ENCODE data around the gene STAT2.
A peak's percentile ranks its signal among the peaks of the same experiment; 100 is the strongest.
"Not testable (repeated sequence)": the region's sequence is repeated elsewhere in the genome, so short reads cannot be mapped to it uniquely, and the experiment has no call there.

STAT2 gene

DNA sequence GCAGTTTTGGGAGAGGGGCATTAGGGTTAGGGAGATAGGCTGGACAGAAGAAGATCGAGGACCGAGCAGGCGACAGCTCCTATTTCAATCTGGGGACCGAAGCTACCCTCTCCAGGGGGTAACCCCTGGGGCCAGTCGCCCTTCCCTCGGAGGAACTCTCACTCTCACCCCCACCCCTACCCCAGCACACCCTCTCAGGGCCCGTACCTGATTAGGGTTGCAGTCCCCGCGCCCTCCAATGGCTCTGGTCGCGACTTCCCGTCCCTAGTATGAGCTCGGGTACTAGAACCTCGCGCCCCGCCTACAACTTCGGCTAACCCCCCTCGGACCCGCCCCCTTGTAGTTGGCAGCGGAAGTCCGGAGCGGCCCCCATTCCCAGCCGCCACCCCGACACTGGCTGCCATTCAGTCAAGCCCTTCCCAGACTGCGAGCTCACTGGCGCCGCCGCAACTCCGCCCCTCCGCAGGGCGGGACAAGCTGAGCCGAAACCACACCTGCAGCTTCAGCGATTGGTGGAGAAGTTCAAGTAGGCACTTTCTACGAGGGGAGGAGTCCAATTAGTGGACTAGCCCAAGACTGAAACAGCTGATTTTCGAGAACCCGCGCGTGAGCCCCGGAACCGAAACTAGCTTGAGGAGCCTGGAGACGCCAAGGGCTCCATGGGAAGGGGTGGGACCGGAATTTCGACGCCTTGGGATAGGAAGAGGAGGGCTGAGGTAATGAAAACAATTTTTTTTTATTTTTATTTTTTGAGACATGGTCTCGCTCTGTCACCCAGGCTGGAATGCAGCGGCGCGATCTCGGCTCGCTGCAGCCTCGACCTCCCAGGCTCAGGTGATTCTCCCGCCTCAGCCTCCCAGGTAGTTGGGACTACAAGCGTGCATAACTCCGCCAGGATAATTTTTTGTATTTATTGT lies at the start of gene STAT2:
Gene STAT2 (minus strand): TSS at position 257 of the 917 bp plus-strand sequence. CDS start 3,536 bp downstream, outside the sequence.
- peak; percentile 99 for DNase-seq

DNA sequence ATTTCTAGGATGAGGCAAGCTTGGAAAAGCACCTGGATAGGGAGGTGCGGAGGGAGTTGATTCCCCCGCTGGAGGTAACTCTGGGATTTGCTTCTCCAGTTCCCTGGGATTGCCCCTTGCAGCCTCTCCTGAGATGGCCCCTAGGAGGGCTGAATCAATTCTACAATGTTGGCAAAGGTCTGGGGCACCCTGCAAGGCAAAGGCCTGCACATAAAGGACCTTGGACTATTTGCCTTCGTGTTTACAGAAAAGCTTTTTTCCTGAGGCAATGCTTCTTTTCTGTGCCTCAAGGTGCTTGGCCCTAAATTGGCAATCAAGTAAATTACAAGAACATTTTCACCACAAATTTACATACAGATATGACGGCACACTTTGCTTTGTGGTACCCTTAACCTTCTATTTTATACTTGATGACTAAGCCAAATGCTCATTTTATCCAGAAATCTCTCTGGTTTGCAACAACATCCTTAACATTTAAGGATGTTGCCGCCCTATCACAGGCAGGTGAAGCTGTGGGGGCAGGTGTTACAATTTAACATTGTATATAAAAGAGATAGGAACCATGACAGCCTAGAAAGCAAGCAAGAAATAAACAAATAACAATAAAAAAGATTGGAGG lies 49.0 kb upstream of the STAT2 start:
- DNase-seq: no peak

DNA sequence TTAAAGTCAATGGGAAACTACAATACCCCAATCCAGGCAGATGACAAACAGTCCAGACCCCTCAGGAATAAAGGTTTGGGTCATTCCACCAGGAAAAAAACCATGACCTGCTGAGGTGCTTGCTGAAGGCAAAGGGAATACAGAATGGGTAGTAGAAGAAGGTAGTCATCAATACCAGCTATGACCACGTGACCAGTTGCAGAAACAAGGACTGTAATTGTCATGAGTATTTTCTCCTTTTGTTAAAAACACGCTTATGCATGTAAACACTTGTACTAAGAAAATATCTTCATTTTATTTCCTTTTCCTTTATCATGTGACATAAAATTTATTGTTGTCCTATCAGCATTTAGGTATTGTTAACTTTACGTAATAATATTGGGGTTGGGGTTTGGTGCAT lies 44.3 kb upstream of the STAT2 start:
- DNase-seq: not testable (repeated sequence)

DNA sequence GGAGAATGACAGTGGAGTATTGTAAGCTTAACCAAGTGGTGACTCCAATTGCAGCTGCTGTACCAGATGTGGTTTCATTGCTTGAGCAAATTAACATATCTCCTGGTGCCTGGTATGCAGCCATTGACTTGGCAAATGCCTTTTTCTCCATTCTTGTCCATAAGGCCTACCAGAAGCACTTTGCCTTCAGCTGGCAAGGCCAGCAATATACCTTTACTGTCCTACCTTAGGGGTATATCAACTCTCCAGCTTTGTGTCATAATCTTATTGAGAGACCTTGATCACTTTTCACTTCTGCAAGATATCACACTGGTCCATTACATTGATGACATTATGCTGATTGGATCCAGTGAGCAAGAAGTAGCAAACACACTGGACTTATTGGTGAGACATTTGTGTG lies 41.7 kb upstream of the STAT2 start:
- not testable (repeated sequence) for DNase-seq

DNA sequence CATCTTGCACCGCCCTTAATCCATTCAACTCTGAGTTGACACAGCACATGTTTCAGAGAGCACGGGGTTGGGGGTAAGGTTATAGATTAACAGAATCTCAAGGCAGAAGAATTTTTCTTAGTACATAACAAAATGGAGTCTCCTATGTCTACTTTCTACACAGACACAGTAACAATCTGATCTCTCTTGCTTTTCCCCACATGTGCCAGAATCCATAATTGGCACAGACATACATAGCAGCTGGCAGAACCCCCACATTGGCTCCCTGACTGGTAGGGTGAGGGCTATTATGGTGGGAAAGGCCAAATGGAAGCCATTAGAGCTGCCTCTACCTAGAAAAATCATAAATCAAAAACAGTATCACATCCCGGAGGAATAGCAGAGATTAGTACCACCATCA lies 41.2 kb upstream of the STAT2 start:
- not testable (repeated sequence) for DNase-seq

DNA sequence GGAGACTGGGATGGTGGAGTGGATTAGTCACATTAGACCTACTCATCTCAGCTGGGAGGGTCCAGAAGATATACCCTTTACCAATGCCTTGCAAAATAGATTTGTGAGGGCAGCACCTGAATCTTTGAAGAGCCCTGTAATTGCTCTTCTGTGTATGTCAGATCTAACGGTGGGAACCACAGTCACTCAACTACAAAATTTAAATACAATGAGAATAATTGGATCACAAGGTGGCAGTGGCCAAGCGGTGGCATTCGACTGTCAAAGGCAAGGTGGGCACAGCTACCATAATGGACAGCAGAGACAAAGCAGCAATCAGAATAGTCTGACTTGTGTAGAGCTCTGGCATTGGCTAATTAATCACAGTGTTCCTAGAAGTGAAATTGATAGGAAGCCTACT lies 39.6 kb upstream of the STAT2 start:
- not testable (repeated sequence) for DNase-seq

DNA sequence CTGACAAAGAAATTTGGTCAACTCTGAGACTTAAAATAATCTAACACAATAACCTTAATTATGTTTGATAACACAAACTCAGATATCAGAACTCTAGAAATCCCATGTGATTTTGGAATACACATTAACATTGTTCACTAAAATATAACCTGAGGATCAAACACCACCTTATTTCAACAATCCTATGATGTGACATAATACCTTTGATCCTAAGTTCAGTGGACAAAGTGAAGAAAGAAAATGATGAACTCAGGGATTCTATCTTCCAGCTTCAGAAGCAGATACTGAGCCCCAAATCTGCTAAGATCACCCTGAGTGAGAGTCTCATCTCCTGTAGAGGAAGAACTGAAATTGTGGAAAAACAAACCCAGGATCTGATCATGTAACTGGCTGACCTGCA lies 38.4 kb upstream of the STAT2 start:
- no peak for DNase-seq

DNA sequence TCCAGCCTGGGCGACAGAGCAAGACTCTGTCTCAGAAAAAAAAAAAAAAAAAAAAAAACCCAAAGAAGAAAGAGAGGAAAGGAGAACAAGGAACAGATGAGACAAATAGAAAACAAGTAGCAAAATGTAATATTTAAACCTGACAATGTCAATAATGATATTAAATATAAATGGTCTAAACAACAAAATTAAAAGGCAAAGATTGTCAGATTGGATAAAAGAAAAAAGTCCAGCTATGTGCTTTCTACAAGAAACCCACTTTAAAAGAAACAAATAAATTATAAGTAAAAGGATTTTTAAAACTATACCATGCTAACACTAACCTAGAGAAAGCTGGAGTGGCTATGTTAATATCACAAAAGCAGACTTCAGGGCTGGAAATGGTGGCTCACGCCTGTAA lies 32.4 kb upstream of the STAT2 start:
- no peak for DNase-seq

DNA sequence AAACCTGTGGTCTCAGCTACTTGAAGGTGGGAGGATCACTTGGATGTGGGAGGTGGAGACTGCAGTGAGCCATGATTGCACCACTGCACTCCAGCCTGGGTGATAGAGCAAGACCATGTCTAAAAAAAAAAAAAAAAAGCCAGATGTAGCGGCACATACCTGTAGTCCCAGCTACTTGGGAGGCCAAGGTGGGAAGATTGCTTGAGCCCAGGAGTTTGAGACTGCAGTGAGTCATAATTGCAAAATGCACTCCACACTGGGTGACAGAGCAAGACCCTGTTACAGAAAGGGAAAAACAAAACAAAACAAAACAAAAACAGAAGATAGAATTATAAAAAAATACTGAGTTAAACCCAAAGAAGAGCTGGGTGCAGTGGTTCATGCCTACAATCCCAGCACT lies 31.8 kb upstream of the STAT2 start:
- no peak for DNase-seq

DNA sequence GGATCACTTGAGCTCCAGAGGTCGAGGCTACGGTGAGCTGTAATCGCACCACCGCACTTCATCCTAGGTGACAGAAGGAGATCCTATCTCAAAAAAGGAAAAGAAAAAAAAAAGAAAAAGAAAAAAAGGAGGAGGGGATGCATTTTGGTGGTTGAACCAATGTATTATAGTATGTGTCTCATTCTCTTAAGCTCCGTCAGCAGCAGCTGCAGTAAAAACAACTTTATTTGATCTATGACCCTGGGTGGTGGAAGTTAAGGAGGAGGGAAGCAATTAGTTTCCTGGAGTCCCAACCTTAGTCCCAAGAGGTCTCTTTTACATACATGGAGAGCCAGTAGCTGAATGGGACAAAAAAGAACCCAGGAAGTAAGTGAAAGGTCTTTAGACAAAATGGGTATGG lies 29.5 kb upstream of the STAT2 start:
- DNase-seq: no peak

DNA sequence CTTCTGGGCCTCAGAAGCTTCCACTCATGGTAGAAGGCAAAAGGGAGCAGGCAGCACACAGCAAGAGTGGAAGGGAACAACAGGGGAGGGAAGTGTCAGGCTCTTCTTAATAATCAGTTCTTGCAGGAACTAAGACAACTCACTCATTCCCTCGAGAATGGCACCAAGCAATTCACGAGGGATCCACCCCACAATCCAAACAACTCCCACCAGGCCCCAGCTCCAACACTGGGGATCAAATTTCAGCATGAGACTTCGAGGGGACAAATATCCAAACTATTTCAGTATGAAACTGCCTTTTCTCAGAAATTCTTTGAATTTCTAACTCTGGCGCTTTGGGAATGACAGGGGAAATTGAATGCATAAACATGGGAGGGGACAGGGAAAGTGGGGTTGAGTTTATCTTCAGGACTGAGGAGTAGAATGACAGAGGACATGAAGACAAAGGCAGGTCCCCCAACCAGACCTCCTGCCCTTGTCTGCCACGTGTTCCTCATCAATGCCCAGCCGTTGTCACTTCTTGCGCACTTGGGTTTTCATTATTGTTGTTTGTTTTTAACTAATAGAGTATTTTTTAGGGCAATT lies 27.3 kb upstream of the STAT2 start:
- DNase-seq: no peak

DNA sequence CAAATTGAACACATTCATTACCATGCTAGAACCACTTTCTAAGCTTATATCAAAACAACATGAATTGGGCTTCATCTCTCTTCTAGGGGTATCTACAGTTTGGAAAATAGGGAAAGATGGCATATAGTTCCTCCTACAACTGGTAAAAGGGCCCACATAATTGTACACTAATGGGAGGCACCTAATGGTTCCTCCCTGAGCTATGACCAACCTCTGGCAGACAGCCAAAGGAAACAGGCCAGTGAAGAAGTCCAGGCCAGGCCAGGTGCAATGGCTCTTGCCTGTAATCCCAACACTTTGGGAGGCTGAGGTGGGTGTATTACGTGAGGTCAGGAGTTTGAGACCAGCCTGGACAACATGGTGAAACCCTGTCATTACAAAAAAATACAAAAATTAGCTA lies 26.0 kb upstream of the STAT2 start:
- no peak for DNase-seq

DNA sequence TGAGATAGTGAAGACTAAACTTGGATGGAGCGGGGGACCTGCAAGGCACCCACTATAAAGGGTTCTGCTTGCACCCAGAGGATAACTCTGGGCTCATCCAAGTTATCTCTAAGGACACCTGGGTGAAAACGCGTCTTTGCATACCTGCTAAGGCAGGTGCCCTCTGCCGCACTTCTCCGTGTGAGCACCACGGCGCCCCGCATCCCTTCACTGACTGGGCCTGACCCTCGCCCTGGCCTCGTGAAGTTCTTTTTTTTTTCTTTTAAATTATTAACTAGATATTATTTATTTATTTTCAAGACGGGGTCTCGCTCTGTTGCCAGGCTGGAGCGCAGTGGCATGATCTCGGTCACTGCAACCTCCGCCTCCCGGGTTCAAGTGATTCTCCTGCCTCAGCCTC lies 22.7 kb upstream of the STAT2 start:
- no peak for DNase-seq

DNA sequence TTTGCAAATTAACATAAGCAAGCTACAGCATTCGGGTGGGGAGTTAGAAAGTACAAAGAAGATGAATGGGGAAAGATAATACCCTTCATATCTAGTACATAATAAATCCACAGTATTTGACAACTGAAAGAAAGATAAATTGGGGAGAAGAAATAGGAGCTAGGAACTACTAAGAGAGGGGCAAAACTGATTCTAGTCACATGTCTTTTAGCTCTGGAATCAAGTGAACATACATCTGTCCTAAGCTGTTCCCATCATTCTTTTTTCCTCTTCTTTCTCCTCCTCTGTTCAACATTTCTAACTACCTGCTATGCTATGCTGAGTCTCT lies 18.0 kb upstream of the STAT2 start:
- DNase-seq: no peak

DNA sequence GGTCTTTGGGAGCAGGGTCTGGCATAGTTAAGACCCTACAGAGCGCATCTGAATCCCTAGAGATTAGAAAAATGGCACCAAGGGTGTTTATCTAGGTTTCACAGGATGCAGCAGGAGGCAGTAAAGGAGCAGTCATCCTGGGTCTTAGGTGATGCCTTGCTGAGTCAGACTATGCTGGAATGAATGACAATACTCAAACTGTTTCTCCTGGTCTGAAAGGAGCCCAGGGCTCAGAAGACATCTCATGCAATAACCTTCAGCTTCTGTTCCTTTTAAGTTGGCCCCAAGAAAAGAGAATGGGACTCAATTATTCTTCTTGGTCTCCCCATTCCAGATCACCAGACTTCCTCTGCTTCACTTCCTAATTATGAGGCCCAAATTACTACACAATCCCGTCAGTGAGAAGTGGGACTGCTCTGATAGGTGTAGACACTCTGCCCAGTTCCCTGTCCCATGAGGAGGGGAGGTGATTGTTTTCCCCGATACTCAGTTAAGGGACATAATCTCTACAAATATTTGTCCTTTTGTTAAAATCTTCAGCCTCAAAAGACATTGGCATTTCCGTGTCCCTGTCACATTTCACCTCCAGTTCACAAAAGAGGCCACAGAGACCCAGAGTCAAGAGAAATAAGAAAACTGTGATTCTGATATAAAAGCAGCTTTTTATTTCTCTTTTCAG lies 17.5 kb upstream of the STAT2 start:
- no peak for DNase-seq

DNA sequence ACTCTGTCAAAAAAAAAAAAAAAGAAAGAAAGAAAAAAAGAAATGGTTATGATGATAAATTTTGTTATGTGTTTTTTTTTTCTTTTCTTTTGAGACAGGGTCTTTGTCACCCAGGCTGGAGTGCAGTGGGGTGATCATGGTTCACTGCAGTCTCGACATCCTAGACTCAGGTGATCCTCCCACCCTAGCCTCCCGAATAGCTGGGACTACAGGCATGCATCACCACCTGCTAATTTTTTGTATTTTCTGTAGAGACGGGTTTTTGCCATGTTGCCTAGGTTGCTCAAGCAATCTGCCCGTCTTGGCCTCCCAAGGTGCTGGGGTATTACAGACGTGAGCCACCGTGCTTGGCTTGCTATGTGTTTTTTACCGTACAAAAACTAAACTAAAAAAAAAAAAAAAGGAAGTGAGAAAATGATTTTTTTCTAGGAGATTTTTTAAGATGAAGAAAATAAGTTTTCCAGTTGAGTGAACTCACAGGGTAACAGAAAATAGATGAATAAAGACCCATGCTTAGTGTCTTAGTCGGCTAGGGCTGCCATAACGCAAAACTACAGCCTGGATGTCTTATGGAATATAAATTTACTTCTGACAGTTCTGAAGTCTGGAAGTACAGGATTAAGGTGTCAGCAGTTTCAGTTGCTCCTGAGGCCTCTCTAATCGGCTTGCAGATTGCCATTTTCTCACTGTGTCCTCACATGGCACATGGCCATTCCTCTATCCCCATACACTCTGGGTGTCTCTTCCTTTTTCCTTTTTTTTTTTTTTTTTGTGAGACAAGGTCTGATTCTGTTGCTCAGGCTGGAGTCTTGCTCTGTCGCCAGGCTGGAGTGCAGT lies 15.9 kb upstream of the STAT2 start:
- no peak for DNase-seq

DNA sequence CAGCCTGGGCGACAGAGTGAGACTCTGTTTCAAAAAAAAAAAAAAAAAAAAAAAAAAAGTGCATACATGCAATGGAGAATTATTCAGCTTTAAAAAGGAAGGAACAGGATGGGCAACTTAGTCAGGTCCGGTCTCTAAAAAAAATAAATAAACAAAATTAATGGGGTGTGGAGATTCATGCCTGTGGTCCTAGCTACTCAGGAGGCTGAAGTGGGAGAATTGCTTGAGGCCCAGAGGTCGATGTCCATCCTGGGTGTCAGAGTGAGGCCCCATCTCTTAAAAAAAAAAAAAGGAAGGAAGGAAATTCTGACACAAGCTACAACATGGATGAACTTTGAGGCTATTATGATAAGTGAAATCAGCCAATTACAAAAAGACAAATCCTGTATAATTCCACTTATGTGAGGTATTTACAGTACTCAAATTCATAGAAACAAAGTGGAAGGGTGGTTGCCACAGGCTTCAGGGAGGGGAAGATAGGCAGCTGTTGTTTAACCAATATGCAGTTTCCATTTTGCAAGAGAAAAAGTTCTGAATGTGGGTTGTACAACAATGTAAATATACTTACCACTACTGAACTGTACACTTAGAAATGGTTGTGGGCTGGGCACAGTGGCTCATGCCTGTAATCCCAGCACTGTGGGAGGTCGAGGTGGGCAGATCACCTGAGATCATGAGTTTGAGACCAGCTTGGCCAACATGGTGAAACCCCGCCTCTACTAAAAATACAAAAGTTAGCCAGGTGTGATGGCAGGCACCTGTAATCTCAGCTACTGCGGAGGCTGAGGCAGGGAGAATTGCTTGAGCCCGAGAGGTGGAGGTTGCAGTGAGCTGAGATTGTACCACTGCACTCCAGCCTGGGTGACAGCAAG lies 15.1 kb upstream of the STAT2 start:
- no peak for DNase-seq

DNA sequence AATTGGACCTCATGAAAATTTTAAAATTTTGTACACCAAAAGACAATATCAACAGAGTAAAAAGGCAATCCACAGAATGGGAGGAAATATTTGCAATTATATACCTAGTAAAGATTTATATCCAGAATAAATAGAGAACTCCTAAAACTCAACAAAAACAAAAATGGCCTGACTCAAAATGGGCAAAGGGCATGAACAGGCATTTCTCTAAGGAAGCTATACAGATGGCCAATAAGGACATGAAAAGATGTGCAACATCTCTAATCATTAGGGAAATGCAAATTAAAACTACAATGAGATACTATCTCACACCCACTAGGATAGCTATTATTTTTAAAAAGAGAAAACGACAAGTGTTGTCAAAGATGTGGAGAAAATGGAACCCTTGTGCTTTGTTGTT lies 13.6 kb upstream of the STAT2 start:
- DNase-seq: no peak

DNA sequence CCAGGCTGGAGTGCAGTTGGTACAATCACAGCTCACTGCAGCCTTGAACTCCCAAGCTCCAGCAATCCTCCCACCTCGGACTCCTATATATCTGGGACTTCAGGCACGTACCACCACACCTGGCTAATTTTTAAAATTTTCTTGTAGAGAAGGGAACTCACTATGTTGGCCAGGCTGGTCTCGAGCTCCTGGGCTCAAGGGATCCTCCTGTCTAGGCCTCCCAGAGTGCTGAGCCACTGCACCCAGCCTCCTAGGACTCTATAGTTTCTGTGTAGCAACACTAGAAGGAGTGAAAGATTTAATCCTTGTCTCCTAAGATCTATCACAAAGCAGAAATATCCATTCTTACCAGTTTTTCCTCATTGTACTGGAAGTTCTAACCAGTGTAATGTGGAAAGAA lies 7.0 kb upstream of the STAT2 start:
- no peak for DNase-seq

DNA sequence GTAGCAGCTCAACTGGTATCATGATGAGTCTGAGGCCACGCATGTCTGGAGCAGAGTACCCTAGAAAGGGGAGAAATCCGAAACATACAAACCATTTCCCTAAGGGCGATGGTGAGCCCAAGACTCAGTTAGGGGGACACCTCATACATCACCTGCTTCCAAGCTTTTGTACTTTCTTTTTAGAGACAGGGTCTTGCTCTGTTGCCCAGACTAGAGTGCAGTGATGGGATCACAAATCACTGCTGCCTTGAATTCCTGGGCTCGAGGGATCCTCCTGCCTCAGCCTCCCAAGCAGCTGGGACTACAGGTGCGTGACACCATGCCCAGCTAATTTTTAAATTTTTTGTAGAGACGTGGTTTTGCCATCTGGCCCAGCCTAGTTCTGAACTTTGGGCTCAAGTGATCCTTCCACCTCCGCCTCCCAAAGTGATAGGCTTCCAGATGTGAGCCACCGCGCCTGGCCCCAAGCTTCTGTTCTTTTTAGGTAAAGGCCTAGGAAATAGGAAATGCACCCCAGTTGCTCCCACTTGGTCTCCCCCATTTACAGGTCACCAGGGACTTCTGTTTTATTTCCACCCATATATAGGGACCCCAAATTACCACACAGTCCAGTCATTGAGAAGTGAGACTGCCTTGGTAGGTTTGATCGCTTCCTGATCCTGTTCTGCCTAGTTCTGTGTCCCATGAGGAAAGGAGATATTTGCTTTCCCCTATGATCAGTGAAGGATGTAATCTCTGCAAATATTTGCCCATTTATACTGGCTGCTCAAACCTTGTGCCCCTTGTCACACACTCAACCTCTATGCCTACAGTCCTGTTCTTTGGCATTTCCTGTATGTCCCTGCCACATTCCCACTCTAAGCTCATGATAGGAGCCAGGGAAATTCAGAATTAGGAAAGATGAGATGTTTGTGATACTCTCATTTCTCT lies 2.5 kb upstream of the STAT2 start, which contains the start of gene APOF:
Gene APOF (minus strand): TSS at position 728 of the 930 bp plus-strand sequence. CDS start 112 bp downstream, at position 616.
- no peak for DNase-seq

Data from NCI-H187 treated with DMSO at 0.1 percent for 48 hours (cell line).